OCI-LY3 (cell line): ENCODE data around the gene HERC2.
"Not testable (repeated sequence)": the region's sequence is repeated elsewhere in the genome, so short reads cannot be mapped to it uniquely, and the experiment has no call there.

ENCODE experiments used
- EZH2phosphoT487 ChIP-seq: fragments of 200-600 bp; shearing (Covaris generic); IDR thresholded peaks from 2 replicates; pipeline ENCODE4 v1.6.1; 2018; ENCODE audit warnings: antibody characterized with exemption, mixed run types, low read depth
- TF ChIP-seq, protein P1 (sequence below): fragments of 200-600, 300-600 bp; sonication (generic); IDR thresholded peaks from 2 replicates; pipeline ENCODE4 v1.5.1; 2014; ENCODE audit warnings: antibody characterized with exemption, low read length, low read depth

DNA sequence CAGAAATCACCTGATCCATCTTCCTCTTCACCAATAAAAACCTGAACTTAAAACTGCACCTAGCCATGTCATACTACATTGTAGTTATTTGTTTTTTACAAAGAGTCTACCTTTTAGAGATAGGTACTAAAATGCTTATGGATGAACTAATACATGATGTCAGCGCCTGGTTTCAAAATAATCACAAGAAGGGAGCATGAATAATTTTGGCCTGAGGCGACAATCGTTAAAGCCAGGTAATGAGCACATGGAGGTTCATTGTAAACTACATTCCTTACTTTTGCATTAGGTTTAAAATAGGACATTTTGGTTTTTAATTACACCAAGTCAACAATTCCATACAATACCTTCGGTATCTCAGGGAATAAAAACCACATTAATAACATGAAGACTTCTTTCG is 125.4 kb downstream of the HERC2 start:
- TF ChIP-seq, protein P1, sequence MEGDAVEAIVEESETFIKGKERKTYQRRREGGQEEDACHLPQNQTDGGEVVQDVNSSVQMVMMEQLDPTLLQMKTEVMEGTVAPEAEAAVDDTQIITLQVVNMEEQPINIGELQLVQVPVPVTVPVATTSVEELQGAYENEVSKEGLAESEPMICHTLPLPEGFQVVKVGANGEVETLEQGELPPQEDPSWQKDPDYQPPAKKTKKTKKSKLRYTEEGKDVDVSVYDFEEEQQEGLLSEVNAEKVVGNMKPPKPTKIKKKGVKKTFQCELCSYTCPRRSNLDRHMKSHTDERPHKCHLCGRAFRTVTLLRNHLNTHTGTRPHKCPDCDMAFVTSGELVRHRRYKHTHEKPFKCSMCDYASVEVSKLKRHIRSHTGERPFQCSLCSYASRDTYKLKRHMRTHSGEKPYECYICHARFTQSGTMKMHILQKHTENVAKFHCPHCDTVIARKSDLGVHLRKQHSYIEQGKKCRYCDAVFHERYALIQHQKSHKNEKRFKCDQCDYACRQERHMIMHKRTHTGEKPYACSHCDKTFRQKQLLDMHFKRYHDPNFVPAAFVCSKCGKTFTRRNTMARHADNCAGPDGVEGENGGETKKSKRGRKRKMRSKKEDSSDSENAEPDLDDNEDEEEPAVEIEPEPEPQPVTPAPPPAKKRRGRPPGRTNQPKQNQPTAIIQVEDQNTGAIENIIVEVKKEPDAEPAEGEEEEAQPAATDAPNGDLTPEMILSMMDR = not testable (repeated sequence)
- not testable (repeated sequence) for TF ChIP-seq EZH2phosphoT487
